Colonic mucosa (tissue), 4 donors: ENCODE data around the gene SIGLEC9. TPM values are rescaled to one million over a fixed set of nuclear protein-coding genes. Genes with fewer than 3 reads are reported as not detected.

ENCODE experiments used
- DNase-seq: peaks from one replicate; pipeline ENCODE4 v3.0.0-alpha.2; 2020
- H3K27ac ChIP-seq: fragments of 200-600 bp; one replicate; pipeline ENCODE4 v1.8.0; 2021
- H3K27me3 ChIP-seq: fragments of 200-600 bp; one replicate; pipeline ENCODE4 v1.8.0; 2021
- H3K36me3 ChIP-seq: fragments of 200-600 bp; one replicate; pipeline ENCODE4 v1.8.0; 2021
- H3K4me1 ChIP-seq: fragments of 200-600 bp; one replicate; pipeline ENCODE4 v1.8.0; 2021; ENCODE audit warnings: mild to moderate bottlenecking
- H3K4me3 ChIP-seq: fragments of 200-600 bp; one replicate; pipeline ENCODE4 v1.8.0; 2021
- H3K9ac ChIP-seq, 2 donors: one replicate each; pipeline ENCODE4 v1.7.0; 2013; ENCODE audit warnings: control low read depth in 2 of 2, low read depth in 2 of 2, low read length in 2 of 2
- H3K9me3 ChIP-seq: fragments of 200-600 bp; one replicate; pipeline ENCODE4 v1.8.0; 2021
- intact Hi-C: fragments of 100-400 bp; cut with DNase I; formaldehyde crosslinking; loops from one replicate; pipeline ENCODE4 v1.14.1; 2022
- total RNA-seq, 2 donors: library from RNA; stranded (reverse); fragmentation: NEBNext Ultra II Directional in 1 of 2; extraction: Animal tissue kit (Norgen Biotek cat#: 25700) in 1 of 2; gene quantifications; one replicate each; pipeline ENCODE4 v1.2.1, GENCODE V29; 2021
- TF ChIP-seq, protein P1 (sequence below): fragments of 200-600 bp; IDR thresholded peaks from one replicate; pipeline ENCODE4 v1.8.0; 2022; ENCODE audit warnings: antibody characterized with exemption, mild to moderate bottlenecking
- donor health status: healthy.
- donor health status: DM: no; HTN: no; CAD: no.
- donor health status: DM: no; HTN: no; CAD: no.

Gene SIGLEC9
- total RNA-seq, 2 donors from 2014 or later = 0.86 to 1.7 TPM

DNA sequence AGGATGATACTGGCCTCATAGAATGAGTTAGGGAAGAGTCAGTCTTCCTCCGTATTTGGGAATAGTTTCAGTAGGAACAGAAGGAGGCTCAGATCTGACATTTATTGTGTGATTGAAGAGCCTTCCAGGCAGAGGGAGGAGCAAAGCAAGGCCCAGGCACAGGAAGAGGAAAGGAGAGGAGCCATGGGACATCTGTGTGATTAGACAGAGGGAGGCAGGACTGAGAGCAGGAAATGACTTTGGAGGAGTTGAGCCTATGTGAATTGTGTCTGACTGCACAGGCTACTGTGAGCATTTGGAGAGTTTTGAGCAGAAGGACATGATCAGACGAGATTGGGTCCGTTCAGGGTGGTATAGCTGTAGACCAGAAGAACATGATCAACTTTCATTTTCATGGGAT is 25.9 kb downstream of the SIGLEC9 start:
- Histone ChIP-seq H3K27ac (no peak overlapping the region), H3K9ac (no peak overlapping the region), H3K9me3 (no peaks in the 10 kb centered on the region), H3K4me3 (no peak overlapping the region), H3K27me3 (no peaks in the 10 kb centered on the region), H3K36me3 (no peaks in the 10 kb centered on the region), H3K4me1 (no peaks in the 10 kb centered on the region)
- intact Hi-C loops = no loop called here
- TF ChIP-seq, protein P1, sequence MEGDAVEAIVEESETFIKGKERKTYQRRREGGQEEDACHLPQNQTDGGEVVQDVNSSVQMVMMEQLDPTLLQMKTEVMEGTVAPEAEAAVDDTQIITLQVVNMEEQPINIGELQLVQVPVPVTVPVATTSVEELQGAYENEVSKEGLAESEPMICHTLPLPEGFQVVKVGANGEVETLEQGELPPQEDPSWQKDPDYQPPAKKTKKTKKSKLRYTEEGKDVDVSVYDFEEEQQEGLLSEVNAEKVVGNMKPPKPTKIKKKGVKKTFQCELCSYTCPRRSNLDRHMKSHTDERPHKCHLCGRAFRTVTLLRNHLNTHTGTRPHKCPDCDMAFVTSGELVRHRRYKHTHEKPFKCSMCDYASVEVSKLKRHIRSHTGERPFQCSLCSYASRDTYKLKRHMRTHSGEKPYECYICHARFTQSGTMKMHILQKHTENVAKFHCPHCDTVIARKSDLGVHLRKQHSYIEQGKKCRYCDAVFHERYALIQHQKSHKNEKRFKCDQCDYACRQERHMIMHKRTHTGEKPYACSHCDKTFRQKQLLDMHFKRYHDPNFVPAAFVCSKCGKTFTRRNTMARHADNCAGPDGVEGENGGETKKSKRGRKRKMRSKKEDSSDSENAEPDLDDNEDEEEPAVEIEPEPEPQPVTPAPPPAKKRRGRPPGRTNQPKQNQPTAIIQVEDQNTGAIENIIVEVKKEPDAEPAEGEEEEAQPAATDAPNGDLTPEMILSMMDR = no peak
- DNase-seq = no peak

DNA sequence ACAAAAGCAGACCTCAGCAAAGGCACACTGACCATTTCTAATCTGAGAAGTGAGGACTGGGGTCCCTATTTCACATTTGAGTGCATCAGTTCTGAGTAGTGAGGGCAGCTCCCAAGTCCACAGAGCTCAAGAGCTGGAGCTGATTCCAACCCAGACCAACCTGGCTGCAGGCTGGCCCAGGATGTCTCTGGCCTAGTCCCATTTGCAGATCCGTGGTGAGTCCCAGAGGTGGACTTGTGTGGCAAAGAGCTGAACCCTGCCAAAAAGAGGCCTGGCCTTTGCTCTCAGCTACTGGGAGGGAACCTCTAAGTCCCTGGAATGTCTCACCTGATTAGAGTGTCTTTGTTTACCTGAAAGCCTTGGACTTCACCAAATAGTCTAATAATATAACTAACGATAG is 32.0 kb downstream of the SIGLEC9 start:
- Histone ChIP-seq H3K9me3 (no peaks in the 10 kb centered on the region), H3K36me3 (no peaks in the 10 kb centered on the region), H3K4me1 (no peaks in the 10 kb centered on the region), H3K27ac (no peak overlapping the region), H3K4me3 (no peak overlapping the region), H3K9ac (no peak overlapping the region), H3K27me3 (no peaks in the 10 kb centered on the region)
- intact Hi-C loops = no loop called here
- TF ChIP-seq, protein P1 = no peak
- DNase-seq = no peak

DNA sequence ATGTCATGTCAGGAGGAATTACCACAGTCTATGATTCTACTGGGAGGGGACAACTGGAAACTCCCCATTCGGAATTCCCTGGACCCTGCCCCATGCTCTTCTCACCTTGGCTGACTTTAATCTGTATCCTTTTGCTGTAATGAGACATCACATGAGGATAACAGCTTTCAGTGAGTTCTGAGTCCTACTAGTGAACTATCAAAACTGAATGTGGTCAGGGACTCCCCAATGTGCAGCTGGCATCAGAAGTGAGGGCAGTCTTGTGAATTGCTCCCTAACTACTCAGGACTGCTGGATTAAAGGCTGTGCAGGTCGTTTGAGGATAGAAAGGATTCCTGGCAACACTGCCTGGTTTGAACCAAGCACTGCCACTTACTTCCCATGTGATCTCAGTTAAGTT is 32.6 kb downstream of the SIGLEC9 start:
- Histone ChIP-seq H3K9ac (no peak overlapping the region), H3K4me3 (no peak overlapping the region), H3K27ac (no peak overlapping the region), H3K36me3 (no peaks in the 10 kb centered on the region), H3K9me3 (no peaks in the 10 kb centered on the region), H3K27me3 (no peaks in the 10 kb centered on the region), H3K4me1 (no peaks in the 10 kb centered on the region)
- intact Hi-C loops = no loop called here
- TF ChIP-seq, protein P1 = no peak
- DNase-seq = no peak

DNA sequence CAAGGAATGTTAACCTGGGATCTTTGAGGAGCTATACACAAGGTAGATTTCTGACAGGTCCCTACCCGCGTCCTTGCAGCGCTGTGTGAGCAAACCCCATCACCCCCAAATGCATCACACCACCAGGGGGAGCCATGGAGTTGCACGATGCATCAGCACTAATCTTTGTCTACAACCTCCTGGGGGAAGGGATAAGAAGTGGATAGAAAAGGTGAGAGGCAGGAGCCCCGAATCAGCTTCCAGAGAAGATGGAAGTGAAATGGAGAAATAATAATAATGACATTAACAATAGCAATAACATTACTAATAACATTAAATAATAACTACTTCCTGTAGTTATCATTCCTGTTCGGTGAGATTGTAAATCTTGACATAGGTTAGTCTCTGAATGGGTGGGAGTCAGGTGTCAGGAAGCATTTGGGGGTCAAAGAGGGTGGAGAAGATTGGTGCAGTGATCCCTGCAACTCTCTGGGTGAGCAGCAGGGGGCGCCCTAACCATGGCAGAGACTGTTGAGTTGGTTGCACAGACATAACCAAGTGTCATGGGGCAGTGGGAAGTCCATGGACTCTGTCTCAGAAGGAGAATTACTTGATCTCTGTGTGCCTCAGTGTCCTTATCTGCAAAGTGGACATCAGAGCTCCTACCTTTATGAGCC is 33.9 kb downstream of the SIGLEC9 start:
- Histone ChIP-seq H3K4me1 (no peaks in the 10 kb centered on the region), H3K9me3 (no peaks in the 10 kb centered on the region), H3K9ac (no peak overlapping the region), H3K4me3 (no peak overlapping the region), H3K27me3 (no peaks in the 10 kb centered on the region), H3K27ac (no peak overlapping the region), H3K36me3 (no peaks in the 10 kb centered on the region)
- DNase-seq = peak; percentile 64
- TF ChIP-seq, protein P1 = peak; percentile 77
- intact Hi-C loops = no loop called here

- no peak for DNase-seq
- TF ChIP-seq, protein P1 = no peak
- H3K4me1 ChIP-seq = no peaks in the 10 kb centered on the region
- H3K4me3 ChIP-seq = no peak overlapping the region
- H3K9ac ChIP-seq = no peak overlapping the region
- H3K36me3 ChIP-seq = no peaks in the 10 kb centered on the region
- H3K27ac ChIP-seq = no peak overlapping the region
- intact Hi-C loops = no loop called here
- H3K27me3 ChIP-seq = no peaks in the 10 kb centered on the region
- no peaks in the 10 kb centered on the region for H3K9me3 ChIP-seq
Observed at GRCh38 chr19:51159656-51160055, 35.0 kb downstream of the SIGLEC9 start.
